ENCODE data around the gene MRPL53.

DNA sequence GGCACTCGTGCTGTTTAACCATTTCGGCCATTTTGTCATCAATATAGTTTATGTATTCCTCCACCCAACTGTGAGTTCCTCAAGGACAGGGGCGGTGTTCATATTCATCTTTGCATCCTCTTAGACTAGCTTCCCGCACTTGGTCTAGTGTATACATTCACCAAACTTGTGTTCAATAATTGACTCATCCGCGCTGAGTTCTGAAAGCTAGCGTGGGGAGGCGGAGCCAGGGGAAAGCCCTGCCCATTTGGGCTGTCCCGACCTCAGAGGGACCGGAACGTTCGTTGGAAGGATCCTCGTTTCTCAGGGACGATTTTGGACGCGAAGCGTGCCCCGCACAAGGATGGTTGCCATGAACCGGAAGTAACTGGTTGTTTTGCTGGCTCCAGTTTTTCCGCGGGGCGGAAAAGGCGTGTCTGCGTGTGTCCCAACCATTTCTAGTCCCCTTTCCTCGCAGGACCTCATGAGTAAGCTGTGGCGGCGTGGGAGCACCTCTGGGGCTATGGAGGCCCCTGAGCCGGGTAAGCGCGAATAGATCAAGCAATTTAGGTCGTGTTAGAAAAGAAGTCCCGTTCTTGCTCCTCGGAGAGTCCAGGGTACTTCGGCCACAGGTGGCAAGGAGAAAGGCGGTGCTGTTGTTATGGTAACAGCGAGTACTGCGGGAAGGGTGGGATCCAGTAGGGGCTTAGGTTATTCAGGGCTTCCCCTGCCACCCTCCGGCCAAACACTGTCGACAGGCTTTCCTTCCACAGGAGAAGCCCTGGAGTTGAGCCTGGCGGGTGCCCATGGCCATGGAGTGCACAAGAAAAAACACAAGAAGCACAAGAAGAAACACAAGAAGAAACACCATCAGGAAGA, 17.6 kb downstream of the MRPL53 start, which contains the start of gene INO80B:
- no peak for TF ChIP-seq RFX5 (IDR thresholded peaks at IDR 0.05; ENCODE audit: borderline replicate concordance, low read depth, low read length)
- TF ChIP-seq ASH2L (IDR thresholded peaks at IDR 0.05; ENCODE audit: low read length), result peak; percentile 60
- TF ChIP-seq, protein P1, sequence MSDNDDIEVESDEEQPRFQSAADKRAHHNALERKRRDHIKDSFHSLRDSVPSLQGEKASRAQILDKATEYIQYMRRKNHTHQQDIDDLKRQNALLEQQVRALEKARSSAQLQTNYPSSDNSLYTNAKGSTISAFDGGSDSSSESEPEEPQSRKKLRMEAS (IDR thresholded peaks at IDR 0.05), result peak; percentile 82
- peak; percentile 92 for TF ChIP-seq SP1 (IDR thresholded peaks at IDR 0.05; ENCODE audit: low read depth, low read length)
- peak; percentile 100 for TF ChIP-seq SAP30 (IDR thresholded peaks at IDR 0.05; ENCODE audit: insufficient read depth, insufficient replicate concordance, low read length)
- peak; percentile 66 for TF ChIP-seq POLR2AphosphoS5 (IDR thresholded peaks at IDR 0.05; ENCODE audit: low read depth, low read length)
- peak; percentile 12 to 21; a peak in 1 of 4 replicates for TF ChIP-seq RAD21 (IDR thresholded peaks at IDR 0.05 in 1 of 2, conservative IDR thresholded peaks at IDR 0.05 in 1 of 2; ENCODE audit: low read depth in 2 of 2, low read length in 2 of 2)
- peak; percentile 77 for TF ChIP-seq TAF1 (IDR thresholded peaks at IDR 0.05; ENCODE audit: low read depth, low read length)
- no peak for TF ChIP-seq CEBPB (IDR thresholded peaks at IDR 0.05; ENCODE audit: low read depth, low read length)
- TF ChIP-seq EZH2 (IDR thresholded peaks at IDR 0.05; ENCODE audit: low read depth, low read length, severe bottlenecking), result no peak
- TF ChIP-seq RNF2 (IDR thresholded peaks at IDR 0.05; ENCODE audit: borderline replicate concordance, low read depth, low read length, missing control alignments, poor library complexity, severe bottlenecking), result no peak
- TF ChIP-seq, protein P2, sequence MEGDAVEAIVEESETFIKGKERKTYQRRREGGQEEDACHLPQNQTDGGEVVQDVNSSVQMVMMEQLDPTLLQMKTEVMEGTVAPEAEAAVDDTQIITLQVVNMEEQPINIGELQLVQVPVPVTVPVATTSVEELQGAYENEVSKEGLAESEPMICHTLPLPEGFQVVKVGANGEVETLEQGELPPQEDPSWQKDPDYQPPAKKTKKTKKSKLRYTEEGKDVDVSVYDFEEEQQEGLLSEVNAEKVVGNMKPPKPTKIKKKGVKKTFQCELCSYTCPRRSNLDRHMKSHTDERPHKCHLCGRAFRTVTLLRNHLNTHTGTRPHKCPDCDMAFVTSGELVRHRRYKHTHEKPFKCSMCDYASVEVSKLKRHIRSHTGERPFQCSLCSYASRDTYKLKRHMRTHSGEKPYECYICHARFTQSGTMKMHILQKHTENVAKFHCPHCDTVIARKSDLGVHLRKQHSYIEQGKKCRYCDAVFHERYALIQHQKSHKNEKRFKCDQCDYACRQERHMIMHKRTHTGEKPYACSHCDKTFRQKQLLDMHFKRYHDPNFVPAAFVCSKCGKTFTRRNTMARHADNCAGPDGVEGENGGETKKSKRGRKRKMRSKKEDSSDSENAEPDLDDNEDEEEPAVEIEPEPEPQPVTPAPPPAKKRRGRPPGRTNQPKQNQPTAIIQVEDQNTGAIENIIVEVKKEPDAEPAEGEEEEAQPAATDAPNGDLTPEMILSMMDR (IDR thresholded peaks at IDR 0.05; ENCODE audit: control extremely low read depth in 1 of 3, insufficient read depth in 1 of 3, low read depth in 1 of 3, low read length in 3 of 3), result no peak; a peak in 1 of 4 replicates
- peak; percentile 99 for TF ChIP-seq GABPA (IDR thresholded peaks at IDR 0.05; ENCODE audit: borderline replicate concordance, insufficient read depth, low read length)
